ENCODE results near the gene A2M. TPM values are rescaled to one million over a fixed set of nuclear protein-coding genes. Genes with fewer than 3 reads are reported as not detected.

Gene A2M
- total RNA-seq, 1 donor: not detected

DNA sequence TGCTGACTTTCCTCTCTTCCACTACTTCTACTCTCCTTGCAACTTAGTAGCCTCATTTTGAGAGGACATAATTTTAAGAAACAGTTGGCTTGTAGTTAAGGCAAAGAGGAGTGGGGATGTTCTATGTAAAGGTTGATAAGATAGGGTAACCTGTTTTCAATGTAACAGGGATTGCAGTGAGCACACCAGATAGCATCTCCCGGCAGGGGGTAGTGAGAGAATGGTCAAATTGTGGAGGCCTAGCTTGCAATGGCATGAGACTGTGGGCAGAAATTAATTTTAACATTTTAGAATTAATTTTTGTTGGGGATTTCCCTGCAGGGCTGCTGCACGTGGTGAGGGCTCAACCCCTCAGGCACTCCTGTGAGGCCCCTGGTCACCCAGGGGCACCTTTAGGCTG is 84.9 kb downstream of the A2M start:
- H3K4me3 ChIP-seq (ENCODE audit: low read length): no peak overlapping the region

DNA sequence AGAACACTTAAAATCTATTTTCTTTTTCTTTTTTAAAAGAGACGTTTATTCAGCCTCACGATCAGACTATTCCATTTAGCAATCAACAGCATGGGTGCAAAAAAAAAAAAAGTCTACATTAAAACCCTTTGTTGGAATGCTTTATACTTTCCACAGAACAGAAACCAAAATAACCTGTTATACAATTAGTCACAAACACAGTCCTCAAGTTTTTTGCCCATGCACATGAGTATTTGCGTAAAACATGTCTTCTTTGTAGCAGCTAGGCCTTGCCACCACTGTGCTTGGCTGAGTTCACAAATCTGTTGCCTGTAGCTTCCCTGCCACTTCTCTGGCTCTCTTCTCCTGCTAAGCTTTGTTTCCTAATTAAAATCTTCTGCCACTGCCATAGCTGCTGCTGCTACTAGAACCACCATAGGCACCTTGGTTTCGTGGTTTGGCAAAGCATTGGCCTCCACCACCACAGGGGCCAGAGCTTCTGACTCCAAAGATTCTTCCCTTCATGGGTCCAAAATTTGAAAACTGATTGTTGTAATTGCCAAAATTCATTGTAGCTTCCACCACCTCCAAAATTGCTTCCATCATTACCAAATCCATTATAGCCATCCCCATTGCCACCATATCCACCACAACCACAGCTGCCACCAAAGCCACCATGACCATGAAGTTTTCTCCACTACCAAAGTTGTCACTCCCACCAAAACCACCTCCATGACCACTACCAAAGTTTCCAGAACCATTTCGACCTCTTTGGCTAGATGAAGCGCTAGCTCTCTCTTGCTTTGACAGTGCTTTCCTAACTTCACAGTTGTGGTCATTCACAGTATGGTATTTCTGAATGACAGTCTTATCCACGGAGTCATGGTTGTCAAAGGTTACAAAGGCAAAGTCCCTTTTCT is 88.3 kb downstream of the A2M start:
- Histone ChIP-seq H3K27me3 (ENCODE audit: insufficient read depth, low read length) (no peaks in the 10 kb centered on the region), H3K4me1 (ENCODE audit: insufficient read depth, low read length) (peaks cover 52% of the 10 kb centered on the region), H3K9me3 (ENCODE audit: low read depth, low read length) (no peaks in the 10 kb centered on the region), H3K4me3 (ENCODE audit: low read length) (no peak overlapping the region)

More for the DNA sequence above, 84.9 kb downstream of the A2M start:
- no peaks in the 10 kb centered on the region for H3K9me3 ChIP-seq (ENCODE audit: low read depth, low read length)
- H3K4me1 ChIP-seq (ENCODE audit: insufficient read depth, low read length): peaks cover 30% of the 10 kb centered on the region
- no peaks in the 10 kb centered on the region for H3K27me3 ChIP-seq (ENCODE audit: insufficient read depth, low read length)

DNA sequence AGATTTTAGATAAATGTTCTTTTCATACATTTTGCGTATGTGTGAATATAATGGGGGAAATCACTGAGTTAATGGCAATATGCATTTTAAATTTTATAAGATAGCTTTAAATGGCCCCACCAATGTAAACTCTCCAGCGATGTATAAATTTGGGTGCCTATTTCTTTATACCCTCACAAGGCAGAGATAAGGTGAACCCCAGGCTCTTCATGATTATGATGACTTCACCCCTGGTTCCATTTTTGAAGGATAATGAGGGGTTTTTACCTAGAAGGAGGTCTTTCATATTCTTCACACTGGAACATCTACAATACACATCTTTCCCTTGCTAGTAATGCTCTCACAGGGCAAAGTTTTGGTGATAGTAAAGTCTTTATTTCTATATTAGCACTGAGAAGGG is 91.2 kb downstream of the A2M start:
- Histone ChIP-seq H3K4me3 (ENCODE audit: low read length) (no peak overlapping the region), H3K4me1 (ENCODE audit: insufficient read depth, low read length) (peaks cover 47% of the 10 kb centered on the region)

DNA sequence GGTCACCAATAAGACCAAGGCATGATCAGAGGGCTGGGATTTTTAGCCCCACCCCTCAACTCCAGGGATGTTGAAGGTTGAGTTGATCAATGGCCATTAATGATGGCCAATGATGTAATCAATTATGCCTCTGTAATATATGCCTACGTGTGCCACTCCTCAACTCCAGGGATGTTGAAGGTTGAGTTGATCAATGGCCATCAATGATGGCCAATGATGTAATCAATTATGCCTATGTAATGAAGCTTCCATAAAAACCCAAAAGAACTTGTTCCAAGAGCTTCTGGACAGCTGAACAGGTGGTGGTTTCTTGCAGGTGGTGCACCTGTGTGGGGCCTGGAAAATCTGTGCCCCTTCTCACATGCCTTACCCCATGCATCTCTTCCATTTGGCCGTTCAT is 93.1 kb downstream of the A2M start:
- no peak overlapping the region for H3K4me3 ChIP-seq (ENCODE audit: low read length)
- peaks cover 40% of the 10 kb centered on the region for H3K4me1 ChIP-seq (ENCODE audit: insufficient read depth, low read length)
- H3K27me3 ChIP-seq (ENCODE audit: insufficient read depth, low read length): no peaks in the 10 kb centered on the region
- peaks cover 7% of the 10 kb centered on the region for H3K9me3 ChIP-seq (ENCODE audit: low read depth, low read length)

More for the DNA sequence above, 91.2 kb downstream of the A2M start:
- H3K27me3 ChIP-seq (ENCODE audit: insufficient read depth, low read length): no peaks in the 10 kb centered on the region
- no peaks in the 10 kb centered on the region for H3K9me3 ChIP-seq (ENCODE audit: low read depth, low read length)

Other genes starting within 250 kb of the A2M start
- 26.9 TPM for gene PHC1, start 201.4 kb downstream of the A2M start, total RNA-seq
- gene M6PR, start 166.3 kb downstream of the A2M start, total RNA-seq: 78.2 TPM
- gene KLRG1, start 126.4 kb downstream of the A2M start, total RNA-seq: 23.6 TPM
- not detected for gene PZP, start 92.5 kb upstream of the A2M start, total RNA-seq